K562 (cell line): Measurements from ENCODE around the gene TMEM121. TPM values are rescaled to one million over a fixed set of nuclear protein-coding genes. Genes with fewer than 3 reads are reported as not detected.

ENCODE experiments used
- NCOA1 ChIP-seq: fragments of 450-650 bp; IDR thresholded peaks from 2 replicates; pipeline ENCODE4 v1.6.1; 2016; ENCODE audit warnings: low read depth
- polyA plus RNA-seq, 8 experiments: library from polyadenylated mRNA; depleted of rRNA in 4 of 8; stranded (reverse) in 5 of 8; unstranded in 3 of 8; fragments of >200 nt; fragmentation: Nextera tagmentation in 2 of 8; fragmentation: Illumina TruSeq in 1 of 8; extraction: Ambion mirVana in 2 of 8; extraction: Trizol in 1 of 8; gene quantifications; 2 replicates each; pipeline versions ENCODE4 v1.2.1 to v1.2.3, GENCODE V29; 2011 to 2014; ENCODE audit warnings: inconsistent platforms in 1 of 8, missing spikeins in 1 of 8
- total RNA-seq, 7 experiments: library from RNA; depleted of rRNA in 6 of 7; stranded (reverse); fragments of >200 nt in 6 of 7; fragmentation: Illumina TruSeq in 2 of 7; extraction: Trizol in 2 of 7; gene quantifications; 2 replicates each; pipeline versions ENCODE4 v1.2.1 to v1.2.3, GENCODE V29; 2011 to 2021; ENCODE audit warnings: low replicate concordance in 1 of 7
- TF ChIP-seq, protein P1 (sequence below): fragments of 450-650 bp; IDR thresholded peaks from 2 replicates; pipeline ENCODE4 v1.6.1; 2016; ENCODE audit warnings: mild to moderate bottlenecking, moderate library complexity
- TF ChIP-seq, protein P2 (sequence below), 2 experiments: fragments of 450-650 bp in 1 of 2; sonication (generic) in 1 of 2; formaldehyde crosslinking in 1 of 2; IDR thresholded peaks; 2 replicates each; pipeline versions ENCODE4 v1.7.1 to v1.9.0; 2016 to 2022; ENCODE audit warnings: inconsistent platforms in 1 of 2, mild to moderate bottlenecking in 1 of 2, missing genetic modification reagents in 1 of 2

The TMEM121 gene
- total and polyA plus RNA-seq, 9 of the 15 experiments (the other 6 are each of a cell fraction or from before 2014, with no cell fraction given) = 0.31 to 0.36 TPM; not detected in 7

DNA sequence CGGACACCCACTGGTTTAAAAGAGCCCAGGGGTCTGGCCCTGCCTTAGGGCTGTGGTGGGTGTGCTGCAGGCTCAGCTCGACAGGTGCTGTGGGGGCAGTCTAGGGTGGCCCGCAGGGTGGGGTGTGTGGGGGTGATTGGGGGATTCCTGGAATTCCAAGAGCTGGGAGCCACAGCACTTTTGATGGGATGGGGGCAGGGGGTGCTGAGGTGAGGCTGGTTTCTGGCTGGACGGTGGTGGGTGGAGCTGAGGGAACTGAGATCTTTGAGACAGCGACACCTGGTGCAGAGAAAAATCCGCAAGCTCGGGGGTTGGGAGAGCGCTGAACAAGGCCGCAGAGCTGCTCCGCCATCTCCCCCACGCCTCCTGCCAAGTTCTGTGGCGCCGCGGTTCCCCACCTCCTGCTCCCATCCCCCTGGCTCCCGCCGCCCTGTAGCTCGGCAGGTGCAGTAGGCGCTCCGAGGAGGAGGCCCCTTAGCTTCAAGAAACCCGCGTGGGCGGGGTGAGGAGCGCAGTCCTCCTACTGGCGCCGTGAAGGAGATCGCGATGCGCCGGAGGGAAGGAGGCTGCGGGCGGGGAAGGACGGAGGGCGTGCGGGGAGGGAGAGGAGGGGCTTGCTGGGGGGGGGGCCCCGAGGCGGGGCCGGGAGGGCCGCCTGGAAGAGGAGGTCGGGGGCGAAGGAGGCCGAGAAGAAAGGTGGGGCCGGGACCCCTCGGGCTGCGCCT lies 36.7 kb upstream of the TMEM121 start (continued):
- TF ChIP-seq, protein P1, sequence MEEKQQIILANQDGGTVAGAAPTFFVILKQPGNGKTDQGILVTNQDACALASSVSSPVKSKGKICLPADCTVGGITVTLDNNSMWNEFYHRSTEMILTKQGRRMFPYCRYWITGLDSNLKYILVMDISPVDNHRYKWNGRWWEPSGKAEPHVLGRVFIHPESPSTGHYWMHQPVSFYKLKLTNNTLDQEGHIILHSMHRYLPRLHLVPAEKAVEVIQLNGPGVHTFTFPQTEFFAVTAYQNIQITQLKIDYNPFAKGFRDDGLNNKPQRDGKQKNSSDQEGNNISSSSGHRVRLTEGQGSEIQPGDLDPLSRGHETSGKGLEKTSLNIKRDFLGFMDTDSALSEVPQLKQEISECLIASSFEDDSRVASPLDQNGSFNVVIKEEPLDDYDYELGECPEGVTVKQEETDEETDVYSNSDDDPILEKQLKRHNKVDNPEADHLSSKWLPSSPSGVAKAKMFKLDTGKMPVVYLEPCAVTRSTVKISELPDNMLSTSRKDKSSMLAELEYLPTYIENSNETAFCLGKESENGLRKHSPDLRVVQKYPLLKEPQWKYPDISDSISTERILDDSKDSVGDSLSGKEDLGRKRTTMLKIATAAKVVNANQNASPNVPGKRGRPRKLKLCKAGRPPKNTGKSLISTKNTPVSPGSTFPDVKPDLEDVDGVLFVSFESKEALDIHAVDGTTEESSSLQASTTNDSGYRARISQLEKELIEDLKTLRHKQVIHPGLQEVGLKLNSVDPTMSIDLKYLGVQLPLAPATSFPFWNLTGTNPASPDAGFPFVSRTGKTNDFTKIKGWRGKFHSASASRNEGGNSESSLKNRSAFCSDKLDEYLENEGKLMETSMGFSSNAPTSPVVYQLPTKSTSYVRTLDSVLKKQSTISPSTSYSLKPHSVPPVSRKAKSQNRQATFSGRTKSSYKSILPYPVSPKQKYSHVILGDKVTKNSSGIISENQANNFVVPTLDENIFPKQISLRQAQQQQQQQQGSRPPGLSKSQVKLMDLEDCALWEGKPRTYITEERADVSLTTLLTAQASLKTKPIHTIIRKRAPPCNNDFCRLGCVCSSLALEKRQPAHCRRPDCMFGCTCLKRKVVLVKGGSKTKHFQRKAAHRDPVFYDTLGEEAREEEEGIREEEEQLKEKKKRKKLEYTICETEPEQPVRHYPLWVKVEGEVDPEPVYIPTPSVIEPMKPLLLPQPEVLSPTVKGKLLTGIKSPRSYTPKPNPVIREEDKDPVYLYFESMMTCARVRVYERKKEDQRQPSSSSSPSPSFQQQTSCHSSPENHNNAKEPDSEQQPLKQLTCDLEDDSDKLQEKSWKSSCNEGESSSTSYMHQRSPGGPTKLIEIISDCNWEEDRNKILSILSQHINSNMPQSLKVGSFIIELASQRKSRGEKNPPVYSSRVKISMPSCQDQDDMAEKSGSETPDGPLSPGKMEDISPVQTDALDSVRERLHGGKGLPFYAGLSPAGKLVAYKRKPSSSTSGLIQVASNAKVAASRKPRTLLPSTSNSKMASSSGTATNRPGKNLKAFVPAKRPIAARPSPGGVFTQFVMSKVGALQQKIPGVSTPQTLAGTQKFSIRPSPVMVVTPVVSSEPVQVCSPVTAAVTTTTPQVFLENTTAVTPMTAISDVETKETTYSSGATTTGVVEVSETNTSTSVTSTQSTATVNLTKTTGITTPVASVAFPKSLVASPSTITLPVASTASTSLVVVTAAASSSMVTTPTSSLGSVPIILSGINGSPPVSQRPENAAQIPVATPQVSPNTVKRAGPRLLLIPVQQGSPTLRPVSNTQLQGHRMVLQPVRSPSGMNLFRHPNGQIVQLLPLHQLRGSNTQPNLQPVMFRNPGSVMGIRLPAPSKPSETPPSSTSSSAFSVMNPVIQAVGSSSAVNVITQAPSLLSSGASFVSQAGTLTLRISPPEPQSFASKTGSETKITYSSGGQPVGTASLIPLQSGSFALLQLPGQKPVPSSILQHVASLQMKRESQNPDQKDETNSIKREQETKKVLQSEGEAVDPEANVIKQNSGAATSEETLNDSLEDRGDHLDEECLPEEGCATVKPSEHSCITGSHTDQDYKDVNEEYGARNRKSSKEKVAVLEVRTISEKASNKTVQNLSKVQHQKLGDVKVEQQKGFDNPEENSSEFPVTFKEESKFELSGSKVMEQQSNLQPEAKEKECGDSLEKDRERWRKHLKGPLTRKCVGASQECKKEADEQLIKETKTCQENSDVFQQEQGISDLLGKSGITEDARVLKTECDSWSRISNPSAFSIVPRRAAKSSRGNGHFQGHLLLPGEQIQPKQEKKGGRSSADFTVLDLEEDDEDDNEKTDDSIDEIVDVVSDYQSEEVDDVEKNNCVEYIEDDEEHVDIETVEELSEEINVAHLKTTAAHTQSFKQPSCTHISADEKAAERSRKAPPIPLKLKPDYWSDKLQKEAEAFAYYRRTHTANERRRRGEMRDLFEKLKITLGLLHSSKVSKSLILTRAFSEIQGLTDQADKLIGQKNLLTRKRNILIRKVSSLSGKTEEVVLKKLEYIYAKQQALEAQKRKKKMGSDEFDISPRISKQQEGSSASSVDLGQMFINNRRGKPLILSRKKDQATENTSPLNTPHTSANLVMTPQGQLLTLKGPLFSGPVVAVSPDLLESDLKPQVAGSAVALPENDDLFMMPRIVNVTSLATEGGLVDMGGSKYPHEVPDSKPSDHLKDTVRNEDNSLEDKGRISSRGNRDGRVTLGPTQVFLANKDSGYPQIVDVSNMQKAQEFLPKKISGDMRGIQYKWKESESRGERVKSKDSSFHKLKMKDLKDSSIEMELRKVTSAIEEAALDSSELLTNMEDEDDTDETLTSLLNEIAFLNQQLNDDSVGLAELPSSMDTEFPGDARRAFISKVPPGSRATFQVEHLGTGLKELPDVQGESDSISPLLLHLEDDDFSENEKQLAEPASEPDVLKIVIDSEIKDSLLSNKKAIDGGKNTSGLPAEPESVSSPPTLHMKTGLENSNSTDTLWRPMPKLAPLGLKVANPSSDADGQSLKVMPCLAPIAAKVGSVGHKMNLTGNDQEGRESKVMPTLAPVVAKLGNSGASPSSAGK = peak; percentile 69
- TF ChIP-seq NCOA1 = no peak
- TF ChIP-seq, protein P2, sequence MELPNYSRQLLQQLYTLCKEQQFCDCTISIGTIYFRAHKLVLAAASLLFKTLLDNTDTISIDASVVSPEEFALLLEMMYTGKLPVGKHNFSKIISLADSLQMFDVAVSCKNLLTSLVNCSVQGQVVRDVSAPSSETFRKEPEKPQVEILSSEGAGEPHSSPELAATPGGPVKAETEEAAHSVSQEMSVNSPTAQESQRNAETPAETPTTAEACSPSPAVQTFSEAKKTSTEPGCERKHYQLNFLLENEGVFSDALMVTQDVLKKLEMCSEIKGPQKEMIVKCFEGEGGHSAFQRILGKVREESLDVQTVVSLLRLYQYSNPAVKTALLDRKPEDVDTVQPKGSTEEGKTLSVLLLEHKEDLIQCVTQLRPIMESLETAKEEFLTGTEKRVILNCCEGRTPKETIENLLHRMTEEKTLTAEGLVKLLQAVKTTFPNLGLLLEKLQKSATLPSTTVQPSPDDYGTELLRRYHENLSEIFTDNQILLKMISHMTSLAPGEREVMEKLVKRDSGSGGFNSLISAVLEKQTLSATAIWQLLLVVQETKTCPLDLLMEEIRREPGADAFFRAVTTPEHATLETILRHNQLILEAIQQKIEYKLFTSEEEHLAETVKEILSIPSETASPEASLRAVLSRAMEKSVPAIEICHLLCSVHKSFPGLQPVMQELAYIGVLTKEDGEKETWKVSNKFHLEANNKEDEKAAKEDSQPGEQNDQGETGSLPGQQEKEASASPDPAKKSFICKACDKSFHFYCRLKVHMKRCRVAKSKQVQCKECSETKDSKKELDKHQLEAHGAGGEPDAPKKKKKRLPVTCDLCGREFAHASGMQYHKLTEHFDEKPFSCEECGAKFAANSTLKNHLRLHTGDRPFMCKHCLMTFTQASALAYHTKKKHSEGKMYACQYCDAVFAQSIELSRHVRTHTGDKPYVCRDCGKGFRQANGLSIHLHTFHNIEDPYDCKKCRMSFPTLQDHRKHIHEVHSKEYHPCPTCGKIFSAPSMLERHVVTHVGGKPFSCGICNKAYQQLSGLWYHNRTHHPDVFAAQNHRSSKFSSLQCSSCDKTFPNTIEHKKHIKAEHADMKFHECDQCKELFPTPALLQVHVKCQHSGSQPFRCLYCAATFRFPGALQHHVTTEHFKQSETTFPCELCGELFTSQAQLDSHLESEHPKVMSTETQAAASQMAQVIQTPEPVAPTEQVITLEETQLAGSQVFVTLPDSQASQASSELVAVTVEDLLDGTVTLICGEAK (IDR thresholded peaks at IDR 0.05) = no peak
- TF ChIP-seq, protein P2 (CRISPR knock-in tag; IDR thresholded peaks at IDR 0.05) = no peak
